Measurements from ENCODE around the gene ADAR.
"Not testable (repeated sequence)": the region's sequence is repeated elsewhere in the genome, so short reads cannot be mapped to it uniquely, and the experiment has no call there.

Gene ADAR, protein sequence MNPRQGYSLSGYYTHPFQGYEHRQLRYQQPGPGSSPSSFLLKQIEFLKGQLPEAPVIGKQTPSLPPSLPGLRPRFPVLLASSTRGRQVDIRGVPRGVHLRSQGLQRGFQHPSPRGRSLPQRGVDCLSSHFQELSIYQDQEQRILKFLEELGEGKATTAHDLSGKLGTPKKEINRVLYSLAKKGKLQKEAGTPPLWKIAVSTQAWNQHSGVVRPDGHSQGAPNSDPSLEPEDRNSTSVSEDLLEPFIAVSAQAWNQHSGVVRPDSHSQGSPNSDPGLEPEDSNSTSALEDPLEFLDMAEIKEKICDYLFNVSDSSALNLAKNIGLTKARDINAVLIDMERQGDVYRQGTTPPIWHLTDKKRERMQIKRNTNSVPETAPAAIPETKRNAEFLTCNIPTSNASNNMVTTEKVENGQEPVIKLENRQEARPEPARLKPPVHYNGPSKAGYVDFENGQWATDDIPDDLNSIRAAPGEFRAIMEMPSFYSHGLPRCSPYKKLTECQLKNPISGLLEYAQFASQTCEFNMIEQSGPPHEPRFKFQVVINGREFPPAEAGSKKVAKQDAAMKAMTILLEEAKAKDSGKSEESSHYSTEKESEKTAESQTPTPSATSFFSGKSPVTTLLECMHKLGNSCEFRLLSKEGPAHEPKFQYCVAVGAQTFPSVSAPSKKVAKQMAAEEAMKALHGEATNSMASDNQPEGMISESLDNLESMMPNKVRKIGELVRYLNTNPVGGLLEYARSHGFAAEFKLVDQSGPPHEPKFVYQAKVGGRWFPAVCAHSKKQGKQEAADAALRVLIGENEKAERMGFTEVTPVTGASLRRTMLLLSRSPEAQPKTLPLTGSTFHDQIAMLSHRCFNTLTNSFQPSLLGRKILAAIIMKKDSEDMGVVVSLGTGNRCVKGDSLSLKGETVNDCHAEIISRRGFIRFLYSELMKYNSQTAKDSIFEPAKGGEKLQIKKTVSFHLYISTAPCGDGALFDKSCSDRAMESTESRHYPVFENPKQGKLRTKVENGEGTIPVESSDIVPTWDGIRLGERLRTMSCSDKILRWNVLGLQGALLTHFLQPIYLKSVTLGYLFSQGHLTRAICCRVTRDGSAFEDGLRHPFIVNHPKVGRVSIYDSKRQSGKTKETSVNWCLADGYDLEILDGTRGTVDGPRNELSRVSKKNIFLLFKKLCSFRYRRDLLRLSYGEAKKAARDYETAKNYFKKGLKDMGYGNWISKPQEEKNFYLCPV

DNA sequence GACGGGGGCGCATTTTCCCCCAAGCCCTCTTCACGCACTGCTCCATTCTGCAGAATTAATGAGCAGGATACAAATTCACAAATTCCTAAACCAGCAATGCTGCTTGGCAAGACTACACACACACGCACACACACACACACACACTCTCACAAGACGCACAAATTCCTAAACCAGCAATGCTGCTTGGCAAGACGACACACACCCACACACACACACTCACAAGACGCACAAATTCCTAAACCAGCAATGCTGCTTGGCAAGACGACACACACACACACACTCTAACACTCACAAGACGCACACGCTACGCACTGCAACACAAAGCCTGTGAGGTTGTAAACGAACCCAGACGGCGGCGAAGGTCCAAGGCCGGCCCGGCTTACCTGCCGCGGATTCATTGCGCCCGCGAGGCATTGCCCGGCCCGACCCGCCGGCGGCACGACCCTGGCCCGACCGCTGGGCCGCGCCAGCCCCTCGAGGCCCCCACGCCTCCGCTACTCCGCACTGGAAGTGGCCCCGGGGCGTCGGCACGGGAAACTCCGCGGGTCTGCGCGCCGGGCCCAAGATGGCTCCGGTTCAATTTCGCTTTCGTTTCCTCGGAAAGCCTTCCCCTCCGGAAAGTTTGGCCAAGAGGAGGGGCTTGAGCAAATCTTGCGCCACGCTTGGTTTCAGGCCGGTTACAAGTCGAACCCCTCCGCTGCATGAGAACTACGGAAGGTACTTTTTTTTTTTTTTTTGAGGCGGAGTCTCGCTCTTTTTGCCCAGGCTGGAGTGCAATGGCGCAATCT is at the start of gene ADAR:
ADAR (minus strand) TSS at position 578 of the 788 bp plus-strand sequence; CDS start at position 398, 180 bp downstream.
- peak; percentile 89 for DNase-seq

DNA sequence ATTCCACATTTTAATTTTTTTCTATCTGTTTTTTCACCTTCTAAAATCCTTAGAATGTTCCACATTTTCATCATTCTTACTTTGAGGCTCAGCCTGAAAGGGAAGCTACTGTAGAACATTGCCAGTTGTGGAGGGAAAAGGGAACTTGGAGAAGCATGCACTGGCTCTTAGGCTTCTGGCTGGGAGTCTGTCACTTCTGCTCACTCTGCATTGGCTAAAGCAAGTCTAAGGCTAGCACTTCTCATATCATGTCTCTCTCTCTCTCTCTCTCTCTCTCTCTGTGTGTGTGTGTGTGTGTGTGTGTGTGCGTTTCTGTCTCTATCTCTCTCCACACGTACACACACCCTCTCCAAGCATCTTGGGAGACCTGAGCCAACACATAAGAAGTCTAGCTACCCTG is 49.6 kb upstream of the ADAR start:
- DNase-seq, result no peak

DNA sequence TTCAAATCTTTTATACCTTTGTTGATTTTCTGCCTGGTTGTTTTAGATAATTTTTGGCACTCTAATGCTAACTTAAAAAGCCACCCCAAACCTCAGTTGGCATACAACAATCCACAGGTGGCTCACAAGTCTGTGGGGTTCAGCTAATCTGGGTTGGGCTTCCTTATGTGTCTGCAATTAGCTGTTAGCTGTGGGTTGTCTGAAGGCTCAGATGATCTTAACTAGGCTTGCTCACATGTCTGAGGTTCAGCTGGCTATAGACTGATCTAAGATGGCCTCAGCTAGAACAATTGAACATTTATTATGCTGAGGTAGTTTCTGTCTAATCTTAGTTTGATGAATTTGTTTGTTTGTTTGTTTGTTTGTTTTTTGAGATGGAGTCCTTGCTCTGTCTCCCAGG is 44.9 kb upstream of the ADAR start:
- DNase-seq, result no peak

DNA sequence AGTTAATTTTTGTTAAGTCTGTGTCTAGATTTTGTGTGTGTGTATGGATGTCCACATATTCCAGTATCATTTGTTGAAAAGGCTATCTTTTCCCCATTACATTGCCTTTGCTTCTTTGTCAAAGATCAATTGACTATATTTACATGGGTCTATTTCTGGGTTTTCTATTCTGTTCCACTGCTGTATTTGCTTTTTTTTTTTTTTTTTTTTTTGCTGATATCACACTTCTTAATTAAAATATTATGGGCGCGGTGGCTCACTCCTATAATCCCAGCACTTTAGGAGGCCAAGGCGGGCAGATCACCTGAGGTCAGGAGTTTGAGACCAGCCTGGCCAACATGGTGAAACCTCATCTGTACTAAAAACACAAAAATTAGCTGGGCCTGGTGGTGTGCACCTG is 36.7 kb upstream of the ADAR start:
- not testable (repeated sequence) for DNase-seq

DNA sequence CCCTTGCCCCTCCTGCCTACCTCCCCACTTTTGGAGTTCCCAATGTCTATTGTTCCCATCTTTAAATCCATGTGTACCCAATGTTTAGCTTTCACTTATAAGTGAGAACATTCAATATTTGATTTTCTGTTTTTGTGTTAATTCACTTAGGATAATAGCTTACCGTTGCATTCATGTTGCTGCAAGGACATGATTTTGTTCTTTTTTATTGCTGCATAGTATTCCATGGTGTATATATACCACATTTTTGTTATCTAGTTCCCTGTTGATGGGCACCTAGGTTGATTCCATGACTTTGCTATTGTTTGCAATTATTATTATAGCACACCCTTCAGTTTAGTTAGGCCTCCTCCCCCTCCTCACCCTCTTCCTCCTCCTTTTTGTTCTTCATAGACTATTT is 33.5 kb upstream of the ADAR start:
- no peak for DNase-seq

DNA sequence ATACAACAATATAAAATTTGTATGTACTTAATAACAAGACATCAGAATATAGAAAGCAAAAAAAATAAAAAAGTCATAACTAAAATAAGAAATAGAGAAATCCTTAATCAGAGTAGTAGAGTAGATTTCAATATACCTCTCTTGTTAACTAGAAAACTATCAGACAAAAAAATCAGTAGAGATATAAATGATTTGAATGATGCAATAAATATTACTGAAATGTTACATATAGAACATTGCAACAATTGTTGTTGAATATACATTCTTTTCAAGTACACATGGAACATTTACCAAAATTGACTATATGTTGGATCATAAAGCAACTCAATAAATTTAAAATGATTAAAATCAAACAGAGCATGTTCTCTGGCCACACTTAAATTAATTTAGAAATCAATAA is 31.9 kb upstream of the ADAR start:
- no peak for DNase-seq

DNA sequence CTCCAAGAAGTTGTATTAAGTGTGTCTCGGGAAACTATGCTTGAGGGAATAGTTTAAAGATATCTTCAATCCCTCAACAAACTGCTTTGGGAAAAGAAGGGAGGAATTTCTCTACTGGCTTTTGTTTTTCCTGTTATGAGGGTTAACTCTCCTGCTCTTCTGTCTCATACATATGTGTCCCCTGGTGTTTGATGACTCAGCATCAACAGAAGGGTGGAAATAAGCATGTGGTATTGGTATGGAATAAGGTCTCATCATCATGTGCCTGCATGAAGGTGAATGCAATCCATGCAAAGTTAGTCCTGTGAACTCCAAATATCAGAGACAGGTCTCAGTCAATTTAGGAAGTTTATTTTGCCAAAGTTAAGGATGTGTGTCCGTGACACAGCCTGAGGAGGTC is 27.2 kb upstream of the ADAR start:
- no peak for DNase-seq

DNA sequence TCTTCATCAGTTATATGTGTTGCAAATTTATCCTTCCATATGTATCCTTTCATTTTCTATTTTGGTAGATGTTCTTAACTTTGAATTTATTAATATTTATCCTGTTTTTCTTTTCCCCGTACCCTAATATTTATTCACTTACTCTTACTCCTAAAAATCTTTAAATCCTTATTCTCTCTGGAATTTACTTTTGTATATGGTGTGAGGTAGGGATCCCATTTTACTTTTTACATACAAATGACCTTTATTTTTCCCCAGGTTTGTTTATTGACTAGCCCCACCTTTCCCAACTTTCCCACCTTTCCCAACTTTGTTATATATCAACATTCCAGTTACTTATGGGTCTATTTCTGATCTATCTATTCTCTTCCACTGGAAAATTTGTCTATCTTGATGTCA is 21.7 kb upstream of the ADAR start:
- DNase-seq, result no peak

DNA sequence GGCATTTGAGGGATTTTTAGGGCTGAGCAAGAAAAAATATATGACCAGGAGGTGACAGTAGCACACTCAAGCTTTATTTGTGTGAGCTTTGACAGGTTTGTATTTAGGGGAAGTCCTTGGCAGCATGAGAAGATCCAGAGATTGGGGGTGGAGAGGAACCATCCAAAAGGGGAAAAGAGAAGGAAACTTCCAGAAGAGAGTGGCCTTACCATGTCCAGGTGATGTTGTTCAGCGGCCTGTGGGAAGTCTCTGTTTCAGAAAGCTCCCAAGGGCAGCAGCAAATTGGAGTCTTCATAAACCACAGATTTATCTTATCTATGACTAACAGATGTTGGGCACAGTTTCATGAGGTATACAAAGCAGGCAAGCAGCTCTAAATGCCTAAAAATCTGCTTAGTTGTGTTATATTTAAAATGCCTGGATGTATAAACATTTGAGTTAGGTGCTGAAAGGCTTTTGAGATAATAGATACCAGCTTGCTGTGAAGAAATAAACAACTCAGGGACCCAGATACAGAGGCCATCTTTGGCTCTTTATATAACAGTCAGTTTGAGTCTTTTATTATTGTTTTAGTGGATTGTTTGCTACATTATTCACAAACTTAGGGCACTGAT is 21.2 kb upstream of the ADAR start:
- no peak for DNase-seq

DNA sequence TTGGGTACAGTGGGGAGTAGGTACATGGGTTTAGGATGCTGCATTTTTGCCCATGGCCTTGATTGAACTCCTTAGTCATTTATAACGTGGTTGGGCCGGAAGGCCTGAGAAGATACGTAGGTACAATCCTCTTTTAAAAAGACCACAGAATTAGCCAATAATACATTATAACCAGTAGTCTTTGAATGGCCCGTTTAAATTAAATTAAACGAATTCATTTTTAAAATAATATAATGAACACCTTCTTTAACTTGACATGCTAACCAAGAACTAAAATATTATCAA is 20.1 kb upstream of the ADAR start:
- peak; percentile 85 for DNase-seq

DNA sequence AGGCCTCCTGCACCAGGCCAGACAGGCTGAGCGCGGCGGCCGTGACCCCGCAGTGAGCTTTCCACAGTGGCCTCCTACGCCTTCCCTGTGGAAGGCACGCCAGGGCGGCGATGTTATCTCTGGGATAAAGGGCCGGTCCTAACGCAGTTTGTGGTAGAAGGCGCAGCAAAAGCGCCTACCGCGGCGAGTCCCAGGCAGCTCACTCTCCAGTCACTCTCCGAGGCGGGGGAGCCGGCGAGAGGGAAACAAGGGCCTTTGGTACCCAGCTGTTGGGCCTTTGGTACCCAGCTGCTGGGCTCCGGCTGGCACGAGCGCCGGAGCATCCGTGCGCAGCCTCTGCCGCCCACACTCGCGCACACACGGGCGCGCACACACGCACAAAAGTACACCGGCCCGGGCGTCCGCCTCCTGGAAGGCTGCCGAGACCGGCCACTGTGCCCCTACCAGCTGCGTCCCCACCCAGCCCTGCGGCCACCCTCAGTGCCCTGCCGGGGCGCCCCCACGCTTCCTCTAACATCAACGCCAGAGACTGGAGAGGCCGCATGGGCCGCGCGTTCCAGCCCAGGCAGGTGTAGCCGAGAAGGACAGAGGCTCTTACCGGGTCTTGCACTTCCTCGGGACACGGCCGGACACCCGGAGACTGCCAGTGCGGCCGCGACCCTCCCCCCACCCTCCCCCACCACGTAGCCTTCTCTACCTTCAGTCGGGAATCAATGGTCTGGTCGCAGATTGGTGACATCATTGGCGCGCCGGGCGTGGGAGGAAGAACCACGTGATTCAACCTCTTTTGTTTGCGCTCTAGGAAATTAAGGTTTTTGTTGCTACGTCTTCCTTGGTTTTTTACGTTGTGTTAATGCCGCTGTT is 19.5 kb upstream of the ADAR start:
- DNase-seq, result peak; percentile 87

DNA sequence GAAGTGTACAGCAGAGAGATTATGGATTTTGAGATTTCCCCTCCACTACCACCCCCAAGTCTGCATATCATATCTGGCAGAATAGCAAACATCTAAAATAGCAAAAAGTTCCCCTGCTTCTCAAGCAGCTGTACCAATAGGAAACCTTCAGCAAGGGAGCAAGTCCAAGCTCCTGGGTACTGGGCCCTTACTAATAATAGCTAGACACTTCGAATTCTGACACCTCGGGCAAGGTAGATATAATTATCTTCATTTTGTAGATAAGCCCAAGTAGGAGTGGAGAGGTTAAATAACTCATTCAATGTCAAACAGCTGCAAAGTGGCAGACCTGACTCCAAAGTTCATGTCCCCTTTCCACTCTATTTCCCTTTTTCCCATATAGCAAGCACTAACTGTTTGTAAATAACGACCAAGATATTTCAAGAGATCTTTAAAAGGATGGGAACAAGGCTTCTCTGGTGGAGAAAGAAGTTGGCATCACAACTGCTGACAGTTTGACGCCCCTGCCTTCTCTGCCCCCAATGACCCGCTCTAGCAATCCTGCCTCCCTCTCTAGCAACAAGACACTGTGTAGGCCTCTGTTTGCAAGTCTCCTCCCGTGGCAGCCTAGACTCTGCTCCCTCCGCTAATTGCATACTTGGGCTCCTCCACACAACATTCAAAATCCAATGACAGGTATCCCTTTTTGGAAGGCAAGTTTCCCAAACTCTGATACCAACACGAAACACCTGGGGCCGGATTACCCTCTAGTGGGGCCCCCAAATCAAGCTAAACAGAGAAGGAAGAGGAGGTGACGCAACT is 18.7 kb upstream of the ADAR start:
- DNase-seq, result no peak

DNA sequence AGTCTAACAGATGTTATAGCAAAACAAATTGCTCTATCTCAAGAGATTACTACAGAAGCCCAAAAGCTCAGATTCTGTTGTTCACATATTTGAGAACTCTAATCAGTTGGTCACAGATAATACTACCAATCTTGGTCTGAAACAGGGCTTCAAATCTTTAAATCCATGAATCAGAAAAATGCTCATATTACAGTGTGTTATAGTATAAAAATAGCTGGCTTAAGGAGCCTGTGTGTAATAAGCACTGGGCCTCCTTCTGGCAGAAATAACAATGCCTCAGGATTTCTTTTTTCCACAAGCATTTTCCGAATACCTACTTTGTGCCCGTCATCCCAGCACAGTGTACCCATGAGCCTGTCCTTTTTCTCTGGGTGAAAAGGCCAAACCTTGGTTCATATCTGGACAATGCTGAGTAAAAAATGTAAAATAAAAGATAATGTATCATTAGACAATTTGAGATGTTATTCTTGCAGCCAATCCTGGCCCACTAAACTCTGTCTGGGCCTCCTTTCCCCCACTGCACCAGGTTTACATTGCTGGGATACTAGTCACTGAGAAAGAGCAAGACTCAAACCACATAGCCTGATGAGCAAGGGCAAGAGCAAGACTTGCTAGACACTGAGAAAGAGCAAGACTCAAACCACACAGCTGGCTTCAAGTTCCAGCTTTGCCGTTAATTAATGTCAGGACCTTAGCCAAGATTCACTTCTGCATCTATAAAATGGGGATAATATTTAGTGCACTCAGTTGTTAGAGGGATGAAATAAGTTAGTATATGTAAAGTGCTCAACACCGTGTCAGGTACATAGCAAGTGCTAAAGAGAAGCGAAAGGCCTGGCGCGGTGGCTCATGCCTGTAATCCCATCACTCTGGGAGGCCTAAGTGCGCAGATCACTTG is 17.0 kb upstream of the ADAR start:
- DNase-seq, result no peak

DNA sequence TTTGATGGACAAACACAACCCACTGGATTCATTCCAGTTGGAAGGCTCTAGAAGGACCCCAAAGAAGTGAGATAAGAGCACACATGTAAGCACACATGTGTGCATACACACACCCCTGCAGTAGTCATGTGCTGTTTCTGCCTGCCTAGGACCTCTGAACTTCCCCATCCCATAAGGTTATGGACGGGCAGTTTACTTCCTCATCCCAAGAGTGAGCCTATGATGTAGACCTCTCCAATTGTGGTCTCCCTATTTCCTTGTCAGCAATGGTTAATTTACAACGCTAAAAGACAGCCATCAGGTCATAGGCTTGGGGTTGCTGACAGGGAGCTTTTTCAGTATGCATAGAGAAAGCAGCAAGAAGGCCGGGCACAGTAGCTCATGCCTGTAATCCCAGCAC is 15.4 kb upstream of the ADAR start:
- no peak for DNase-seq

DNA sequence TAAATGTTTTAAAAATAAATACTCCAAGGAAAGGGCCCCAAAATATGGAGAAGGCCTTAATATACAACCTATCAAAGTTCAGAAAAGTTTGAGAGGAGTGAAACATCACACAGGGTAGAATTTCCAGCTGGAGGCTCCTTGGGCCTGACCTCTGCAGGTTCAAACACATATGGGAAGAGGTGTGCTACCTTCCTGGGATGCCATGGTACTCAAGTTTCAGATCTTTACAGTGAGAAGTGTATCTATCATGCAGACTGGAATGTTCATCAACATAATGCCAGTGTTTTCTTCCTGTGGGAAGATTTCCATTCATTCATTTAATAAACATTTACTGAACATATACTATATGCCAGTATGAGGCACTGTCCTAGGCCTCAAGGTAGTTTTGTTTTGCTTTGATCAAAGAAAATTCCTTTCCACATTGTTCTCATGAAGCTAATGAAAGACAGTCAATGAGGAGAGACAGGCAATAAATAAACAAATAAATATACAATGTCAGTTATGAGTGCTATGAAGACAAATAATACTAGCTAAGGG is 14.6 kb upstream of the ADAR start:
- no peak for DNase-seq

DNA sequence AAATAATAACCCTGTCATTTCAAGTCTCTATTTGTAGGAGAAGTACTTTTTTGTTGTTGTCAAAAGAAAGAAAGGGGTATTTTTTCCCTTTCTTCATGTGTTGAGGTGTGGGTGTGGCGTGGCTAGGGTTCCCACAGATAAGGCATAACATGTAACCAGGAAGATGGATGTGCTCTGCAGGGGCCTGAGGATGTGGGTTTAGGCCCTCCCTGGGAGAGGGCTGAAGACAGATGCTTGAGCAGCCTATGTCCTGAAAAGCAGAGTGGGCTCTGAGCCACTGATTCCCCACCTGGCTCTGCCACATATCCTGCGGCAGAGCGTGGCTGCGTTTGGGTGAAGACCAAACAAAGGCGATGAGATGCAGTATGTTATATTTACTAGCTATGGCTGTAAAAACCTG is 13.9 kb upstream of the ADAR start:
- DNase-seq, result no peak

DNA sequence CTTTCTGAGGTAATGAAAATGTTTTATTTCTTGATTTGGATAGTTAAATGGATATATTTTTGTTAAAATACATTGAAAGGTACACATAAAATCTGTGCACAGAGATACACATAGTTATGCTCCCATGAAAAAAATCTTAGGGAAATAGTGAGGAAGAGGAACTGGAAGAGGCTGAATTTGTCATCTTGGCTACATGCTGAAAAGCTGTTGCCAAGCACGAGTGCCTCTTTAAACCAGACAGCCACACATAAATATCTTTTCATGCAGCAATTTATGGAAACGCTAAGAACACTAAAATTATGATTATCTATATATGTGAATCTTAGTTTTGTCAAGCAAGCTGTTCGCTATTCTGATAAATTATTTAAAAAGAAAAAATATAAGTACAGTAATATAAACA is 12.8 kb upstream of the ADAR start:
- DNase-seq, result no peak

DNA sequence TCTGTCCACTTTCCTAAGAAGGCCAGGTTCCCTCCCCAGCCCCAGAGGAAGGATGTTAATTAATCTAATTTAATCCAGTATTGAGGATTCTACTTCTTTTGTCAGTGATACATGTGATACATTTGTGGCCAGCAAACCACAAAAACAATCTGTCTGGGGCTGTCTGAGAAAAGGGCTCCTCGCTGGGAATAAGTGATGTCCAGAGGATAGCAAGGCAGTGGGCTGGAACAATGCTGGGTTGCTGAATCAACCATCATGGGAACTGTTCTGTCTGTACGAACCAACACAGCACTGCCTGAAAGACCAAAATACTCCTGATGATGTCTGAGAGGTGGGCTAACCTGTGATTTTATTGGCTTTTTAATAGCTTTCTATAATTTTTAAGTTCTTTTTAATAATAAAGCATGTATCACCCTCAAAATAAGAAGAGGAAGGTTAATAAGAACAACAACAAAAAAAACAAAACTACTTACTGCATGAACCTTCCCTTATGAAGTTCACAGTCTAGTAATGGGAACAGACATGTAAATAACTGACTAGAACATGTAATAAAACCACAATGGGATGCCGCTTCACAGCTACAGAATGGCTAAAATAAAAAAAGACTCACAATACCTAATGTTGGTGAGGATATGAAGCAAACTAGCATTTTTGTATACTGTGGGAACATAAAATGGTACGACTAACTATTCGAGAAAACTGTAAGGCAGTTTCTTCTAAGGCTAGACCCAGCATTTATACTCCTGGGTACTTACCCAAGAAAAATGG is 11.4 kb upstream of the ADAR start:
- no peak for DNase-seq

All from DMS79 treated with DMSO at 0.1 percent for 48 hours (cell line).